ENCODE results near the gene EIF4G3.

DNA sequence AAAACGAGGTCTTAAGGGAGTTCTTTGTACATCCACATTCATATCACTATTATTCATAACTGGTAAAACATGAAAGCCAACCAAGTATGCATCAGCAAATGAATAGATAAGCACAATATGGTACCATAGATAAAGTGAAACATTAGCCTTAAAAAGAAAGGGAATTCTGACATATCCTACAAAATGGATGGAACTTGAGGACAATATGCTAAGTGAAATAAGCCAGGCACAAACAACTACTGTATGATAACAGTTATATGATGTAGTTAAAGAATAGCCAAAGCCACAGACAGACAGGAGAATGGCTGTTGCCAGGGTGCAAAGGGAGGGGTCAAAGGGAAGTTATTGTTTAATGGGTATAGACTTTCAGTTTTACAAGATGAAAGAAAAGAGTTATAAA, 148.9 kb downstream of the EIF4G3 start:
- TF ChIP-seq JUN (IDR thresholded peaks at IDR 0.05; ENCODE audit: low read depth, low read length) (no peak), TCF12 (IDR thresholded peaks at IDR 0.05; ENCODE audit: low read depth, low read length) (no peak), POLR2AphosphoS5 (IDR thresholded peaks at IDR 0.05; ENCODE audit: low read depth, low read length) (no peak), CHD2 (IDR thresholded peaks at IDR 0.05; ENCODE audit: low read length) (no peak), POLR2A (IDR thresholded peaks at IDR 0.05; ENCODE audit: control extremely low read depth in 1 of 2, low read depth in 2 of 2, low read length in 2 of 2) (no peak), CREB1 (IDR thresholded peaks at IDR 0.05) (no peak)
- TF ChIP-seq, protein P1, sequence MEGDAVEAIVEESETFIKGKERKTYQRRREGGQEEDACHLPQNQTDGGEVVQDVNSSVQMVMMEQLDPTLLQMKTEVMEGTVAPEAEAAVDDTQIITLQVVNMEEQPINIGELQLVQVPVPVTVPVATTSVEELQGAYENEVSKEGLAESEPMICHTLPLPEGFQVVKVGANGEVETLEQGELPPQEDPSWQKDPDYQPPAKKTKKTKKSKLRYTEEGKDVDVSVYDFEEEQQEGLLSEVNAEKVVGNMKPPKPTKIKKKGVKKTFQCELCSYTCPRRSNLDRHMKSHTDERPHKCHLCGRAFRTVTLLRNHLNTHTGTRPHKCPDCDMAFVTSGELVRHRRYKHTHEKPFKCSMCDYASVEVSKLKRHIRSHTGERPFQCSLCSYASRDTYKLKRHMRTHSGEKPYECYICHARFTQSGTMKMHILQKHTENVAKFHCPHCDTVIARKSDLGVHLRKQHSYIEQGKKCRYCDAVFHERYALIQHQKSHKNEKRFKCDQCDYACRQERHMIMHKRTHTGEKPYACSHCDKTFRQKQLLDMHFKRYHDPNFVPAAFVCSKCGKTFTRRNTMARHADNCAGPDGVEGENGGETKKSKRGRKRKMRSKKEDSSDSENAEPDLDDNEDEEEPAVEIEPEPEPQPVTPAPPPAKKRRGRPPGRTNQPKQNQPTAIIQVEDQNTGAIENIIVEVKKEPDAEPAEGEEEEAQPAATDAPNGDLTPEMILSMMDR (IDR thresholded peaks at IDR 0.05; ENCODE audit: control extremely low read depth in 1 of 3, insufficient read depth in 1 of 3, low read depth in 1 of 3, low read length in 3 of 3): no peak
- TF ChIP-seq, protein P2, sequence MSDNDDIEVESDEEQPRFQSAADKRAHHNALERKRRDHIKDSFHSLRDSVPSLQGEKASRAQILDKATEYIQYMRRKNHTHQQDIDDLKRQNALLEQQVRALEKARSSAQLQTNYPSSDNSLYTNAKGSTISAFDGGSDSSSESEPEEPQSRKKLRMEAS (IDR thresholded peaks at IDR 0.05): no peak
- TF ChIP-seq, protein P3, sequence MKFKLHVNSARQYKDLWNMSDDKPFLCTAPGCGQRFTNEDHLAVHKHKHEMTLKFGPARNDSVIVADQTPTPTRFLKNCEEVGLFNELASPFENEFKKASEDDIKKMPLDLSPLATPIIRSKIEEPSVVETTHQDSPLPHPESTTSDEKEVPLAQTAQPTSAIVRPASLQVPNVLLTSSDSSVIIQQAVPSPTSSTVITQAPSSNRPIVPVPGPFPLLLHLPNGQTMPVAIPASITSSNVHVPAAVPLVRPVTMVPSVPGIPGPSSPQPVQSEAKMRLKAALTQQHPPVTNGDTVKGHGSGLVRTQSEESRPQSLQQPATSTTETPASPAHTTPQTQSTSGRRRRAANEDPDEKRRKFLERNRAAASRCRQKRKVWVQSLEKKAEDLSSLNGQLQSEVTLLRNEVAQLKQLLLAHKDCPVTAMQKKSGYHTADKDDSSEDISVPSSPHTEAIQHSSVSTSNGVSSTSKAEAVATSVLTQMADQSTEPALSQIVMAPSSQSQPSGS (IDR thresholded peaks at IDR 0.05; ENCODE audit: low read length): no peak
